SK-N-SH (cell line): Measurements from ENCODE around the gene KIF16B. TPM values are rescaled to one million over a fixed set of nuclear protein-coding genes. Genes with fewer than 3 reads are reported as not detected.

ENCODE experiments used
- CTCF ChIA-PET: fragments of 300-600, 350-600 bp; formaldehyde crosslinking; extraction: SDS; loops from one replicate; lab custom pipeline; 2021; lab: Yijun Ruan, JAX
- POLR2A ChIA-PET: fragments of 350-600 bp; sonication (Branson Sonifier 250); formaldehyde crosslinking; extraction: SDS; loops from one replicate; lab custom pipeline; 2020; ENCODE audit warnings: antibody characterized with exemption, inconsistent platforms; lab: Yijun Ruan, JAX
- DNase-seq: peaks from one replicate; pipeline ENCODE4 v3.0.0; 2012
- H2AFZ ChIP-seq: fragments of 200-600 bp; sonication (generic); 2 replicates; pipeline ENCODE4 v1.8.1; 2016; ENCODE audit warnings: antibody characterized with exemption, mild to moderate bottlenecking, low read depth
- H3F3A ChIP-seq: fragments of 200-600 bp; sonication (generic); replicated peaks from 2 replicates; pipeline ENCODE3; 2016; ENCODE audit warnings: antibody characterized with exemption, mild to moderate bottlenecking; ENCODE audit not compliant: insufficient read depth
- H3K27ac ChIP-seq, 2 experiments: fragments of 200-500 bp in 1 of 2; fragments of 200-600 bp in 1 of 2; sonication (Bioruptor generic) in 1 of 2; sonication (generic), shearing (Covaris generic) in 1 of 2; 2 replicates each; pipeline versions ENCODE4 v1.5.1 to v1.6.1; 2014 to 2016; ENCODE audit warnings: low read depth in 2 of 2, inconsistent platforms in 1 of 2, low read length in 1 of 2, mild to moderate bottlenecking in 1 of 2, mixed read lengths in 1 of 2
- H3K27me3 ChIP-seq: fragments of 200-600 bp; sonication (generic), shearing (Covaris generic); 2 replicates; pipeline ENCODE4 v1.6.1; 2016; ENCODE audit warnings: mixed run types; ENCODE audit not compliant: insufficient read depth
- H3K36me3 ChIP-seq, 2 experiments: fragments of 200-500 bp in 1 of 2; fragments of 200-600 bp in 1 of 2; sonication (Bioruptor generic) in 1 of 2; sonication (generic) in 1 of 2; replicated peaks in 1 of 2; 2 replicates each; pipeline versions ENCODE3 to v1.5.1; 2014 to 2016; ENCODE audit warnings: low read length in 1 of 2, mild to moderate bottlenecking in 1 of 2; ENCODE audit not compliant: insufficient read depth in 2 of 2, control insufficient read depth in 1 of 2
- H3K4me1 ChIP-seq, 2 experiments: fragments of 200-500 bp in 1 of 2; fragments of 200-600 bp in 1 of 2; sonication (Bioruptor generic) in 1 of 2; sonication (generic), shearing (Covaris generic) in 1 of 2; 2 replicates each; pipeline versions ENCODE4 v1.5.1 to v1.6.1; 2014 to 2016; ENCODE audit warnings: low read depth in 1 of 2, low read length in 1 of 2, mixed run types in 1 of 2; ENCODE audit not compliant: insufficient read depth in 2 of 2, control insufficient read depth in 1 of 2
- H3K4me2 ChIP-seq: fragments of 200-600 bp; sonication (generic), shearing (Covaris generic); 2 replicates; pipeline ENCODE4 v1.6.1; 2017; ENCODE audit warnings: mixed run types
- H3K4me3 ChIP-seq, 2 experiments: fragments of 200-500 bp in 1 of 2; fragments of 200-600 bp in 1 of 2; sonication (Bioruptor generic) in 1 of 2; sonication (generic), shearing (Covaris generic) in 1 of 2; 2 replicates each; pipeline versions ENCODE4 v1.5.1 to v1.8.1; 2014 to 2016; ENCODE audit warnings: low read depth in 2 of 2, inconsistent platforms in 1 of 2, low read length in 1 of 2, mild to moderate bottlenecking in 1 of 2, mixed read lengths in 1 of 2, moderate library complexity in 1 of 2
- H3K79me2 ChIP-seq: fragments of 200-600 bp; sonication (generic); 2 replicates; pipeline ENCODE4 v1.8.1; 2017; ENCODE audit warnings: mild to moderate bottlenecking; ENCODE audit not compliant: insufficient read depth
- H3K9ac ChIP-seq: fragments of 200-600 bp; sonication (generic); 2 replicates; pipeline ENCODE4 v1.6.1; 2017; ENCODE audit warnings: mixed run types
- H3K9me2 ChIP-seq: fragments of 200-600 bp; sonication (generic); 2 replicates; pipeline ENCODE4 v1.6.1; 2017; ENCODE audit warnings: mixed run types
- H3K9me3 ChIP-seq: fragments of 200-600 bp; sonication (generic); 2 replicates; pipeline ENCODE4 v1.6.1; 2017; ENCODE audit warnings: mixed run types, mild to moderate bottlenecking, moderate library complexity
- H4K20me1 ChIP-seq: fragments of 200-600 bp; sonication (generic); 2 replicates; pipeline ENCODE4 v1.6.1; 2017; ENCODE audit warnings: mild to moderate bottlenecking, mixed run types; ENCODE audit not compliant: insufficient read depth
- CHD2 ChIP-seq: fragments of 150-350 bp; IDR thresholded peaks from 2 replicates; pipeline ENCODE4 v1.6.1; 2018; ENCODE audit warnings: low read length; ENCODE audit not compliant: partially characterized antibody
- ELF1 ChIP-seq: IDR thresholded peaks from 2 replicates; pipeline ENCODE4 v1.4.0; 2012
- EP300 ChIP-seq, 2 experiments: IDR thresholded peaks; 2 replicates each; pipeline versions ENCODE4 v1.4.0 to v1.6.1; 2012; ENCODE audit warnings: borderline replicate concordance in 1 of 2, low read depth in 1 of 2, low read length in 1 of 2
- EZH2phosphoT487 ChIP-seq: fragments of 200-600 bp; sonication (generic); IDR thresholded peaks from 2 replicates; pipeline ENCODE4 v1.6.1; 2017; ENCODE audit warnings: low read depth, mixed run types, mild to moderate bottlenecking, antibody characterized with exemption, moderate library complexity, borderline replicate concordance
- GABPA ChIP-seq: IDR thresholded peaks from 2 replicates; pipeline ENCODE4 v1.4.0; 2012; ENCODE audit warnings: low read depth, mild to moderate bottlenecking
- MXI1 ChIP-seq: IDR thresholded peaks from 2 replicates; pipeline ENCODE4 v1.6.1; 2012; ENCODE audit warnings: mild to moderate bottlenecking, low read depth, low read length, improper control_type of control experiment
- NFIC ChIP-seq: IDR thresholded peaks from 2 replicates; pipeline ENCODE4 v1.4.0; 2012; ENCODE audit warnings: borderline replicate concordance
- NRF1 ChIP-seq: IDR thresholded peaks from 2 replicates; pipeline ENCODE4 v1.6.1; 2012; ENCODE audit warnings: low read depth, mild to moderate bottlenecking, low read length
- PBX3 ChIP-seq: IDR thresholded peaks from 2 replicates; pipeline ENCODE4; 2012
- RXRA ChIP-seq: IDR thresholded peaks from 2 replicates; pipeline ENCODE4 v1.4.0; 2012; ENCODE audit warnings: low read depth, mild to moderate bottlenecking, borderline replicate concordance
- TCF12 ChIP-seq: IDR thresholded peaks from 2 replicates; pipeline ENCODE4 v1.4.0; 2012
- TEAD4 ChIP-seq: IDR thresholded peaks from 2 replicates; pipeline ENCODE4 v1.4.0; 2012; ENCODE audit warnings: mild to moderate bottlenecking, borderline replicate concordance; ENCODE audit not compliant: insufficient read depth
- WGBS: methylation state at CpG from one replicate; pipeline ENCODE4 v1.1.6; 2017; ENCODE audit warnings: low lambda C conversion rate; 5-methylcytosine and 5-hydroxymethylcytosine counted together
- polyA plus RNA-seq, 3 experiments: library from polyadenylated mRNA; depleted of rRNA; stranded (reverse); fragments of >200 nt; gene quantifications; 2 replicates each; pipeline ENCODE4 v1.2.3, GENCODE V29; 2012
- TF ChIP-seq, protein P1 (sequence below): IDR thresholded peaks from 2 replicates; pipeline ENCODE4 v1.4.0; 2012; ENCODE audit warnings: low read depth, borderline replicate concordance
- TF ChIP-seq, protein P2 (sequence below): IDR thresholded peaks from 2 replicates; pipeline ENCODE4 v1.6.1; 2012; ENCODE audit warnings: mild to moderate bottlenecking, low read depth, low read length, moderate library complexity
- TF ChIP-seq, protein P3 (sequence below): IDR thresholded peaks from 2 replicates; pipeline ENCODE4 v1.4.0; 2012; ENCODE audit warnings: low read depth, borderline replicate concordance

Gene KIF16B
- polyA plus RNA-seq, 1 of the 3 experiments (the other 2 are of a cell fraction): 3.3 TPM

DNA sequence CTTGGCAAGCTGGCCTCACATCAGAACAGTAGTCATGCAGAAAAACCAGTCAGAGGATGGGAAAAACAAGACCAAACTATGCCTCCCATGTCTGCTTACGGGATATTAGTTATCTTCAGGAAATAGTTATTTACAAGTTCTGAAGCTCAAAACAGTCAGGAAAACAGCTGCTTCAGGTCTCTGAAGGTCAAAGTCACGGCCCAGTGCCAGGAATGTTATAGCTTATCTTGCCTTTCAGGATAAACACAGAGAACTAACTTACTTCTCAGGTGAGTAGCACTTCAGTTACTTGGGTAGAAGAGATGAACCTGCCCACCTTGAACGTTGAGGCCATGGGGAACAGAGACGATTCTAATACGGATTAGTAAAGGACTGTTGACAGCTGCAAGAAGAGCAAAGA lies 310.7 kb downstream of the KIF16B start:
- no peaks in the 10 kb centered on the region for H3K9me3 ChIP-seq
- no peak overlapping the region for H3K27ac ChIP-seq
- no peak for DNase-seq
- CTCF ChIA-PET: interaction anchor here (1.3 to 1.9 kb wide), 3 partner anchors 19 to 498 kb away, joined by 3 to 6 read pairs (median 4); no protein-coding TSS in a partner anchor
- no peak overlapping the region for H3K4me2 ChIP-seq
- H3K79me2 ChIP-seq: no peaks in the 10 kb centered on the region
- WGBS: 53% methylated on average over 5 of the region's 5 CpGs
- H3K27me3 ChIP-seq: no peaks in the 10 kb centered on the region
- H3K36me3 ChIP-seq: no peaks in the 10 kb centered on the region
- no peaks in the 10 kb centered on the region for H3F3A ChIP-seq
- TF ChIP-seq RXRA: no peak
- no peak for TF ChIP-seq CHD2
- TF ChIP-seq TEAD4: no peak
- no peak for TF ChIP-seq MXI1
- no peak for TF ChIP-seq NFIC
- TF ChIP-seq, protein P1, sequence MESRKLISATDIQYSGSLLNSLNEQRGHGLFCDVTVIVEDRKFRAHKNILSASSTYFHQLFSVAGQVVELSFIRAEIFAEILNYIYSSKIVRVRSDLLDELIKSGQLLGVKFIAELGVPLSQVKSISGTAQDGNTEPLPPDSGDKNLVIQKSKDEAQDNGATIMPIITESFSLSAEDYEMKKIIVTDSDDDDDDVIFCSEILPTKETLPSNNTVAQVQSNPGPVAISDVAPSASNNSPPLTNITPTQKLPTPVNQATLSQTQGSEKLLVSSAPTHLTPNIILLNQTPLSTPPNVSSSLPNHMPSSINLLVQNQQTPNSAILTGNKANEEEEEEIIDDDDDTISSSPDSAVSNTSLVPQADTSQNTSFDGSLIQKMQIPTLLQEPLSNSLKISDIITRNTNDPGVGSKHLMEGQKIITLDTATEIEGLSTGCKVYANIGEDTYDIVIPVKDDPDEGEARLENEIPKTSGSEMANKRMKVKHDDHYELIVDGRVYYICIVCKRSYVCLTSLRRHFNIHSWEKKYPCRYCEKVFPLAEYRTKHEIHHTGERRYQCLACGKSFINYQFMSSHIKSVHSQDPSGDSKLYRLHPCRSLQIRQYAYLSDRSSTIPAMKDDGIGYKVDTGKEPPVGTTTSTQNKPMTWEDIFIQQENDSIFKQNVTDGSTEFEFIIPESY: no peak
- TF ChIP-seq, protein P2, sequence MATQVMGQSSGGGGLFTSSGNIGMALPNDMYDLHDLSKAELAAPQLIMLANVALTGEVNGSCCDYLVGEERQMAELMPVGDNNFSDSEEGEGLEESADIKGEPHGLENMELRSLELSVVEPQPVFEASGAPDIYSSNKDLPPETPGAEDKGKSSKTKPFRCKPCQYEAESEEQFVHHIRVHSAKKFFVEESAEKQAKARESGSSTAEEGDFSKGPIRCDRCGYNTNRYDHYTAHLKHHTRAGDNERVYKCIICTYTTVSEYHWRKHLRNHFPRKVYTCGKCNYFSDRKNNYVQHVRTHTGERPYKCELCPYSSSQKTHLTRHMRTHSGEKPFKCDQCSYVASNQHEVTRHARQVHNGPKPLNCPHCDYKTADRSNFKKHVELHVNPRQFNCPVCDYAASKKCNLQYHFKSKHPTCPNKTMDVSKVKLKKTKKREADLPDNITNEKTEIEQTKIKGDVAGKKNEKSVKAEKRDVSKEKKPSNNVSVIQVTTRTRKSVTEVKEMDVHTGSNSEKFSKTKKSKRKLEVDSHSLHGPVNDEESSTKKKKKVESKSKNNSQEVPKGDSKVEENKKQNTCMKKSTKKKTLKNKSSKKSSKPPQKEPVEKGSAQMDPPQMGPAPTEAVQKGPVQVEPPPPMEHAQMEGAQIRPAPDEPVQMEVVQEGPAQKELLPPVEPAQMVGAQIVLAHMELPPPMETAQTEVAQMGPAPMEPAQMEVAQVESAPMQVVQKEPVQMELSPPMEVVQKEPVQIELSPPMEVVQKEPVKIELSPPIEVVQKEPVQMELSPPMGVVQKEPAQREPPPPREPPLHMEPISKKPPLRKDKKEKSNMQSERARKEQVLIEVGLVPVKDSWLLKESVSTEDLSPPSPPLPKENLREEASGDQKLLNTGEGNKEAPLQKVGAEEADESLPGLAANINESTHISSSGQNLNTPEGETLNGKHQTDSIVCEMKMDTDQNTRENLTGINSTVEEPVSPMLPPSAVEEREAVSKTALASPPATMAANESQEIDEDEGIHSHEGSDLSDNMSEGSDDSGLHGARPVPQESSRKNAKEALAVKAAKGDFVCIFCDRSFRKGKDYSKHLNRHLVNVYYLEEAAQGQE: no peak
- no peak for TF ChIP-seq ELF1
- no peak for TF ChIP-seq NRF1
- no peak for TF ChIP-seq TCF12
- no peak overlapping the region for H2AFZ ChIP-seq
- H3K4me1 ChIP-seq: peaks cover 0 to 8% of the 10 kb centered on the region in 2 experiments; a peak in 1 of 4 replicates
- H3K4me3 ChIP-seq: no peak overlapping the region
- H3K9ac ChIP-seq: no peak overlapping the region
- no peaks in the 10 kb centered on the region for H3K9me2 ChIP-seq
- POLR2A ChIA-PET: no interaction called here
- no peaks in the 10 kb centered on the region for H4K20me1 ChIP-seq

- WGBS: 36% methylated on average over 2 of the region's 2 CpGs
- no peak overlapping the region for H3K4me3 ChIP-seq
- no peaks in the 10 kb centered on the region for H3K9me3 ChIP-seq
- no peaks in the 10 kb centered on the region for H3K9me2 ChIP-seq
- H3K36me3 ChIP-seq: no peaks in the 10 kb centered on the region
- H3K4me2 ChIP-seq: no peak overlapping the region
- H4K20me1 ChIP-seq: no peaks in the 10 kb centered on the region
- no peak for DNase-seq
- H2AFZ ChIP-seq: no peak overlapping the region
- no peaks in the 10 kb centered on the region for H3K79me2 ChIP-seq
- CTCF ChIA-PET: interaction anchor here (1.3 to 1.4 kb wide), 2 partner anchors 27 to 499 kb away, joined by 3 to 4 read pairs; no protein-coding TSS in a partner anchor
- no peak overlapping the region for H3K9ac ChIP-seq
- POLR2A ChIA-PET: no interaction called here
- peaks cover 0 to 8% of the 10 kb centered on the region in 2 experiments; a peak in 1 of 4 replicates for H3K4me1 ChIP-seq
- no peak overlapping the region for H3K27ac ChIP-seq
- H3F3A ChIP-seq: no peaks in the 10 kb centered on the region
- no peaks in the 10 kb centered on the region for H3K27me3 ChIP-seq
- TF ChIP-seq CHD2: no peak
- TF ChIP-seq, protein P2: no peak
- TF ChIP-seq EP300 (IDR thresholded peaks at IDR 0.05; ENCODE audit: borderline replicate concordance in 1 of 2, low read depth in 1 of 2, low read length in 1 of 2): no peak
- TF ChIP-seq EZH2phosphoT487: no peak
- TF ChIP-seq, protein P3, sequence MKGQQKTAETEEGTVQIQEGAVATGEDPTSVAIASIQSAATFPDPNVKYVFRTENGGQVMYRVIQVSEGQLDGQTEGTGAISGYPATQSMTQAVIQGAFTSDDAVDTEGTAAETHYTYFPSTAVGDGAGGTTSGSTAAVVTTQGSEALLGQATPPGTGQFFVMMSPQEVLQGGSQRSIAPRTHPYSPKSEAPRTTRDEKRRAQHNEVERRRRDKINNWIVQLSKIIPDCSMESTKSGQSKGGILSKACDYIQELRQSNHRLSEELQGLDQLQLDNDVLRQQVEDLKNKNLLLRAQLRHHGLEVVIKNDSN: no peak
- TF ChIP-seq NRF1: no peak
- TF ChIP-seq GABPA: no peak
- no peak for TF ChIP-seq PBX3
Observed at GRCh38 chr20:16261733-16262273, 311.4 kb downstream of the KIF16B start.
